HTERT RPE-1 (cell line): ENCODE results near the gene FTO.

Experiments
- in situ Hi-C: fragments of 300-500 bp; cut with MboI; formaldehyde crosslinking; loops from 4 replicates; pipeline ENCODE4 v1.14.3; 2020; ENCODE audit warnings: low sequenced_read_pairs

FTO gene

DNA sequence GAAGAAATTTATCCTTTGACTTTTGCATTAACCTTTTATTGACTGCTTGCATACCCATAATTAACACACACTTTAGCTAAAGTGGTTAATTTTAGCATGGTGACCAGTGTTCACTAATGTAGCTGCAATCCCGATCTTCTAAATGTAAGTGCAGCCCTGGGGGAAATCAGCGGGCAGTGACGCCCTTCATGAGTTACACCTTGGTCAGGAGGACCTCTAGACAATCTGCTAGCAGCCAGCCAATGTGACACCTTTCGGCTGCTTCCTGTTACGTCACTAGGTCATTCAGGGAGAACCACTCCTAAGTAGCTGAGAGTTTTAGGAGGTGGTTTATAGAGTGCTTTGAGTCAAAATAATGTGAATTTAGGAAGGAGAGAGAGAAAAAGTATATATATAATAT is 402.1 kb downstream of the FTO start:
- in situ Hi-C loops, result no loop called here

- in situ Hi-C loops, result no loop called here
These were observed 403.7 kb downstream of the FTO start for GRCh38 chr16:54107583-54108202.

- in situ Hi-C loops, result no loop called here
These were observed 406.3 kb downstream of the FTO start for GRCh38 chr16:54110016-54110981.

DNA sequence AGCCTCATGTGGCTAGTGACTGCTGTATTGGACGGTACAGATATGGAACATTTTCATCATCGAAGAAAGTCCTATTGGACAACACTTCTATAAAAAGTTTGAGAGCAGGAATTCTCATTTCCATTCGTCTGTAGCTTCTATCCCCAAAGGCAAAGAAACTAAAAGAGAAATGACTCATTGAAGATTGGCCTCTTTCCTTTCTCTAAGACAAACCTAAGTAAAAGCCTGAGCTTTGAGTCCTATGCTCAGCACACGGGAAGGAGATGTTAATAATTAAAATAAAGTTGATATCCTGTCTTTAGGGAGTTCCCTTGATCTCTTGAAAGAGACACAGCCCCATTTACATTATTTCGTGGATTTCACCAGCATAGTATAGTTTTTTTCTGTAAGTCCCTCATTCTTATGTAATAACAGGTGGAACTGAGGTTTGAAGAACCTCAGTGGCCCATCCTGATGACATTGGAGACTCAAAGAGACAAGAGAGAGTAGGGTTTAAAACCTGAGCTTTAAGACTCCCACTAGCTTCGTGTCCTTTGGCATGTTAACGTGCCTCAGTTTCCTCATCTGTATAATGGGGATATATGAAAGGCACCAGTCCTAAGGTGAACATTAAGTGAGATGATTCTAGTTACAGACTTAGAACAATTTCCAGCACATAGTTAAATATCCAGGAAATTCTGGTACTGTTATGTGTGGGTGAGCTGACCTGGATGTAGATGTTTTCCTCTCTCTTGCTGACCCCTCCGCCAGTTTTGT is 408.7 kb downstream of the FTO start:
- in situ Hi-C loops, result no loop called here

GRCh38 chr16:54115558-54115957 is 411.6 kb downstream of the FTO start:
- in situ Hi-C loops, result no loop called here

- in situ Hi-C loops, result no loop called here
These were observed 412.2 kb downstream of the FTO start for GRCh38 chr16:54116124-54116655.

DNA sequence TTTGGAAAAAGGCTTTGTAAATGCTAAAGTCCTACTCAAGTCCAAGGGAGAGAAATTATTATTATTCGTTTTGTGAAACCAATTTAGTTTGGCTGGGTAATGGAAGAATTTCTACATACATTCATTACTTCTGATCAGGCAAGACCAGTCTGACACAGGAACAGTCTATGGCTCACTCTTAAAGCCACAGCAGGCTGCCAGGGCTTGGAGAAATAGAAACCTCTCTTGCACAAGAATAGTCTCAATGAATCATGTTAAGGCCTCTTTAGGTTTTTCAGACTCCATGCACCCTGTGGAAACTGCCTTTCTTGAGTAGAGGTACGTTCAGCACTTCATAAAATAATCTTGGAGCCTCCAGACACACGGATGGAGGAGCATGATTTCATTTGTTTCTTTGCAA is 414.9 kb downstream of the FTO start:
- in situ Hi-C loops, result no loop called here

DNA sequence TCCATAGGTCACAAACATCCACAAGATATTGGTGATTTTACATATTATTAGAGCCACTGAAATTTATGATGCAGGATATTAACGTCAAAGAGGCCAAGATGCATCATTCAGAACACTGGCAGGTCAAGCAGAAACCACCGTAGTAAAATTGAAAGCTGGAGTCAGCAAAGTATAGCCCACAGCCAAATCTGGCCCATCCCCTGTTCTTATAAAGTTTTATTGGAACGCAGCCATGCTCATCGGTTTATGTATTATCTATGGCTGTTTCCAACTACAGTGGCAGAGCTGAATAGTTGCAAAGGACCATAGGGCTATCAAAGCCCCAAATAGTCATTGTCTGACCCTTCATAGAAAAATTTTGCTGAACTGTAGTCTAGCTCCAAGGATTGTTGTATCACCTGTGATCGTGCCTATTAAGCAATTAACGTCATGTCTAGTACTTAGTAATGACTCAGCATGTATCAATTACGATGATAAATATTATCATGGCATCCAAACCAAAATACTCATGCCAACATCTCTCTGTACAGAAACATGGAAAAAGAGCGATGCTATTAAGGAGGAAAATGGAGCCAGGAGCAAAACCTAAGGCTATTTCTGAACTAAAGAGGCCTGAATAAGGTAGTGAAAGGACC is 417.0 kb downstream of the FTO start:
- in situ Hi-C loops, result no loop called here

- in situ Hi-C loops, result no loop called here
These were observed 417.8 kb downstream of the FTO start for GRCh38 chr16:54121539-54122295.

DNA sequence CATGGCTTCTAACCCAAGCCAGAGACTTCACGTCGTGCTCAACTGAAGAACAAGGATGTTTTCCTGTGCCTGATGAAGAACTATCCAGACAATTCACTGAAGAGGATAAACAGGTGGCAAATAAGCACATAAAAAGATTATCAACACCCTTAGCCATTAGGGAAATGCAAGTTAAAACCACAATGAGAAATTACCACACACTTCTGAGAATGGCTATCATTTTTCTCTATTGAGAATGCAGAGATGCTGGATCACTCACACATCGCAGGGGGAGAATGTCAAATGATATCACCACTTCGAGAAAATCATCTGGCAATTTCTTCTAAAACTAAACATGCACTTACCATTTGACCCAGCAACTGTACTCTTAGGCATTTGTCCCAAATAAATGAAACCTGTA is 419.8 kb downstream of the FTO start:
- in situ Hi-C loops, result no loop called here

GRCh38 chr16:54125751-54126655 is 422.0 kb downstream of the FTO start:
- in situ Hi-C loops, result no loop called here

DNA sequence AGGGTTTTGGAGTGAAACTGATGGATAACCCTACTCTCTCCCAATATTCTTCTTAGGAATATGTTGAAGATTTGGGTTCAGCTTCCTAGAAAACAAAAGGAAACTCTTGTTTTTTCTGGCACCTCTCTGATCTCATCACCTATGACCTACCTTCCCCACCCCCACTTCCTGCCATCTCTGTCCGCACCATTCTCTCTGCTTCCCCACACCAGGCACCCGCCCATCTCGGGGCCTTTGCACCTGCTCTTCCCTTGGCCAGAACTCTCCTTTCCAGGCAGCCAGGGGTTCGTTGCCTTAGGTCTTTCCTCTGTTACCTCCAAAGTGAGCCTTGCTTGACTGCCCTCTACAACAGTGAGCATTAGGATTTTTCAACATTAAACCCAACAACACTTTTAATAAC is 423.0 kb downstream of the FTO start:
- in situ Hi-C loops, result no loop called here

DNA sequence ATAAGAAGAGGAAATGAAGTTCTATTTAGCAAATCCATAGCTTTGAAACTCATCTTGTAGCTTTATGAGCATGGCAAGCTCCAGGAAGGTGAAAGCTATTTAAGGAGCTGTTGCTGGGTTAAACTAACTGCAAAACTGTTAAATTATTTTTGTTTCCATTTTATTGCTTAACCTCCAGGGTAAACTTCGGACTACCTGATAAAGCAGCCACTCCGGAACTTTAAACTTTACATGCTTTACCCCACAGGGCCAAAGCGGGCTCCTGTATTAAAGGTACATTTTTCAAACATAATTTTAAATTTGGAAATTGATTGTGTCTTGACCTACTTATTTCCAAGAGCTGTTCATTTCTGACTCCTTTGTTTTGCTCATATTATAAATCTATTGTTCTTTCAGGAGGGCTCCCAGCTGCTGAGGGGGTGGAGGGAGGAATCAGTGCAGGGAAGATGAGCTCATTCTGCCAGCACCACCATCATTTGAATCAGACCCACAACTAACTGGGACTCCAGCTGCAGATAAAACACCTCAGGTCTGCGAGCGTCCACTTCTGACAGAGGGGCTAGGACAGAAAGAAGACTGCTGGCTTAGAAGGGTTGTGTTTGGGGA is 424.8 kb downstream of the FTO start:
- in situ Hi-C loops, result no loop called here

DNA sequence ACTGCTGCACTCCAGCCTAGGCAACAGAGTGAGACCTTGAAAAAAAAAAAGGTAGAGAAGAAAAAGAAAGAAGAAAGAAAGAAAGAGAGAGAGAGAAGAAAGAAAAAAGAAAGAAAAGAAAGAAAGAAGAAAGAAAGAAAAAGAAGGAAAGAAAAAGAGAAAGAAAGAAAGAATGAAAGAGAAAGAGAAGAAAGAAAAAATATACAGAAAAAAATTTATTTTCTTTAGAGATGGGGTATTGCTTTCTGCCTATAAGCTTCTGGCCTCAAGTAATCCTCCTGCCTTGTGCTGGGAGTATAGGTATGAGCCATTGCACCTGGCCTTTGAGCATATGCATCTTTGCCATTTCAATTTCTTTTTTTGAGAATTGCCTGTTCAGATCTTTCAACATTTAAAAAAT is 425.9 kb downstream of the FTO start:
- in situ Hi-C loops, result no loop called here

DNA sequence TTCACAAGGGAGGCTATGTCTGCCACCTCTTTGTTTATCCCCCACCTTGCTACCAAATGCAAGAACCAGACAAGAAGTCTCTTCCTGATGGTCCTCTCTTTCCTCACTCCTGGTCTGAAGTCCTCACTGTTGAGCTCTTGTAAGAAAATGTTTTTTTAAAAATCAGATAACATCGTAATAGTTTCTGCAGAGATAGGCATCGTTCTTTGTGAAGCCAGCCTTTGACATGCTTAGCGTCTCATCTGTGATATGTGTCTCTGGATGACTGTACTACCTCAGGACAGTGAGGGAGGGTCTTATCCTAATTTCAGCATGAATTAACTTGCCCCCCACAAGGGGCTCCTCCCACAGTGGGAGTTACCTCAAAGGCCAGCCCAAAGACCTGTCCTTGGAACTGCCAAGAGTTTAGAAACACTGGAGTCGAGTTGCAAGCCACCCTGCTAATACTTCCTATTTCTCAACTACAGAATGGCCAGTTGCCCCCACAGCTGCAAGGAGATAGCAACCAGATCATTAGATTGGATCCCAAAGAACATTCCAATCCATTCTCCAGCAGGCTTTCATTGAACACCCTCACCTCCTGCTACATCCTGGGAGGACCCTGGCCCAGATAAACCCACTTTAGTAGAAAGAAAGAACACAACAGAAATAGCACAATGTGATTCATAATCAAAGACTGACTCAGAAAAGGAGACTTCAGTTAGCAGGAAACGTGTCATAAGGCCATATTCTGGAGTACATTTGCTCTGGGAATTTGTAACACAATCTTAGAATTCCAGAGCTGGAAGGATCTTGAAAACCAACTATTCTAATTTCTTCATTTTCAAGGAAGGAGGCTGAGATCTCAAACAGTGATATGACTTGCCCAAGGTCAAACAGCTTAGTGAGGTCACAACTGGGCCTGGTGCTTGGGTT is 431.7 kb downstream of the FTO start:
- in situ Hi-C loops, result no loop called here

- in situ Hi-C loops, result no loop called here
These were observed 432.3 kb downstream of the FTO start for GRCh38 chr16:54136276-54136625.

GRCh38 chr16:54140057-54140787 is 436.3 kb downstream of the FTO start:
- in situ Hi-C loops, result no loop called here
